22Rv1 (cell line): ENCODE results near the gene LRRC72.
"Not testable (repeated sequence)": the region's sequence is repeated elsewhere in the genome, so short reads cannot be mapped to it uniquely, and the experiment has no call there.

Source experiments
- H3K27ac ChIP-seq: fragments of 450-650 bp; 2 replicates; pipeline ENCODE4 v1.5.1; 2017
- CTCF ChIP-seq: fragments of 450-650 bp; IDR thresholded peaks from 2 replicates; pipeline ENCODE4 v1.5.1; 2017; ENCODE audit warnings: mild to moderate bottlenecking
- ZFX ChIP-seq: fragments of 450-650 bp; IDR thresholded peaks from 2 replicates; pipeline ENCODE4 v1.6.1; 2017; ENCODE audit warnings: antibody characterized with exemption, borderline replicate concordance

The LRRC72 gene

GRCh38 chr7:16529697-16530096 is 3.1 kb downstream of the LRRC72 start:
- TF ChIP-seq CTCF (no peak), ZFX (no peak)
- H3K27ac ChIP-seq = no peak overlapping the region

GRCh38 chr7:16531707-16532106 is 5.1 kb downstream of the LRRC72 start:
- H3K27ac ChIP-seq = no peak overlapping the region
- TF ChIP-seq CTCF = no peak
- no peak for TF ChIP-seq ZFX

- no peak overlapping the region for H3K27ac ChIP-seq
- TF ChIP-seq CTCF = no peak
- TF ChIP-seq ZFX = no peak
Measured at GRCh38 chr7:16532272-16532671, 5.6 kb downstream of the LRRC72 start.

- no peak for TF ChIP-seq CTCF
- TF ChIP-seq ZFX = no peak
- H3K27ac ChIP-seq = no peak overlapping the region
Measured at GRCh38 chr7:16535500-16535899, 8.9 kb downstream of the LRRC72 start.

- H3K27ac ChIP-seq = not testable (repeated sequence)
Measured at GRCh38 chr7:16540559-16540958, 13.9 kb downstream of the LRRC72 start.

GRCh38 chr7:16542401-16542800 is 15.8 kb downstream of the LRRC72 start:
- no peak for TF ChIP-seq ZFX
- no peak for TF ChIP-seq CTCF
- H3K27ac ChIP-seq = no peak overlapping the region

- H3K27ac ChIP-seq = no peak overlapping the region
- TF ChIP-seq ZFX (no peak), CTCF (no peak)
Measured at GRCh38 chr7:16543456-16543855, 16.8 kb downstream of the LRRC72 start.

GRCh38 chr7:16546921-16547505 is 20.4 kb downstream of the LRRC72 start:
- no peak for TF ChIP-seq CTCF
- no peak for TF ChIP-seq ZFX
- H3K27ac ChIP-seq = no peak overlapping the region
